GM23338 (cell line): ENCODE data around the gene CDHR4.

Experiments
- CREB1 ChIP-seq: fragments of 250-450 bp; sonication (Bioruptor Pico); IDR thresholded peaks from 2 replicates; pipeline ENCODE4 v1.5.0; 2020; ENCODE audit warnings: low read depth, mild to moderate bottlenecking, moderate library complexity
- CTCF ChIP-seq, 2 experiments: fragments of 200-600 bp in 1 of 2; sonication (generic) in 1 of 2; conservative IDR thresholded peaks; 2 replicates each; pipeline versions ENCODE4 v1.5.1 to v1.6.1; 2016 to 2017; ENCODE audit warnings: antibody characterized with exemption in 2 of 2, low read depth in 2 of 2, mild to moderate bottlenecking in 2 of 2, moderate library complexity in 1 of 2
- ETS1 ChIP-seq: IDR thresholded peaks from 2 replicates; pipeline ENCODE4 v1.6.1; 2016; ENCODE audit warnings: antibody characterized with exemption
- EZH2 ChIP-seq: fragments of 200-600 bp; sonication (generic); IDR thresholded peaks from one replicate; pipeline ENCODE4 v1.8.0; 2017; ENCODE audit warnings: antibody characterized with exemption, mild to moderate bottlenecking, low read depth; ENCODE audit not compliant: unreplicated experiment
- EZH2phosphoT487 ChIP-seq: fragments of 200-600 bp; sonication (generic); IDR thresholded peaks from one replicate; pipeline ENCODE4 v1.8.1; 2018; ENCODE audit warnings: antibody characterized with exemption; ENCODE audit not compliant: unreplicated experiment
- JUNB ChIP-seq: IDR thresholded peaks from one replicate; pipeline ENCODE4 v1.6.1; 2016; ENCODE audit warnings: antibody characterized with exemption; ENCODE audit not compliant: unreplicated experiment
- NANOG ChIP-seq: IDR thresholded peaks from 2 replicates; pipeline ENCODE4 v1.6.1; 2016; ENCODE audit warnings: antibody characterized with exemption, borderline replicate concordance
- POLR2AphosphoS5 ChIP-seq: IDR thresholded peaks from 2 replicates; pipeline ENCODE4 v1.6.1; 2016; ENCODE audit warnings: antibody characterized with exemption, low read depth
- REST ChIP-seq: IDR thresholded peaks from one replicate; pipeline ENCODE4 v1.6.1; 2018; ENCODE audit warnings: antibody characterized with exemption; ENCODE audit not compliant: unreplicated experiment
- STAT1 ChIP-seq: IDR thresholded peaks from one replicate; pipeline ENCODE4 v1.6.1; 2016; ENCODE audit warnings: antibody characterized with exemption; ENCODE audit not compliant: unreplicated experiment
- ZNF114 ChIP-seq: fragments of 250-450 bp; sonication (Bioruptor Pico); IDR thresholded peaks from 2 replicates; pipeline ENCODE4 v1.5.0; 2020; ENCODE audit warnings: mild to moderate bottlenecking, moderate library complexity
- ZNF331 ChIP-seq: fragments of 250-450 bp; sonication (Bioruptor Pico); IDR thresholded peaks from 2 replicates; pipeline ENCODE4 v1.5.0; 2020; ENCODE audit warnings: low read depth, mild to moderate bottlenecking, moderate library complexity
- ZNF462 ChIP-seq: fragments of 250-450 bp; sonication (Bioruptor Pico); IDR thresholded peaks from 2 replicates; pipeline ENCODE4 v1.5.0; 2020; ENCODE audit warnings: mild to moderate bottlenecking, moderate library complexity

GRCh38 chr3:49745986-49746385 is 53.7 kb downstream of the CDHR4 start:
- TF ChIP-seq CTCF (conservative IDR thresholded peaks at IDR 0.05; ENCODE audit: low read depth in 2 of 2) (no peak), EZH2phosphoT487 (no peak), EZH2 (no peak), POLR2AphosphoS5 (no peak), ZNF114 (CRISPR knock-in tag) (no peak), CREB1 (CRISPR knock-in tag) (no peak), REST (no peak), STAT1 (no peak), NANOG (no peak), ETS1 (no peak), JUNB (no peak), ZNF462 (CRISPR knock-in tag) (no peak), ZNF331 (no peak)
